ENCODE data around the gene EPN2. TPM values are rescaled to one million over a fixed set of nuclear protein-coding genes. Genes with fewer than 3 reads are reported as not detected.
A peak's percentile ranks its signal among the peaks of the same experiment; 100 is the strongest.

Gene EPN2
- total and polyA plus RNA-seq, 2 experiments from 2014 or later = 34.0 to 149 TPM

DNA sequence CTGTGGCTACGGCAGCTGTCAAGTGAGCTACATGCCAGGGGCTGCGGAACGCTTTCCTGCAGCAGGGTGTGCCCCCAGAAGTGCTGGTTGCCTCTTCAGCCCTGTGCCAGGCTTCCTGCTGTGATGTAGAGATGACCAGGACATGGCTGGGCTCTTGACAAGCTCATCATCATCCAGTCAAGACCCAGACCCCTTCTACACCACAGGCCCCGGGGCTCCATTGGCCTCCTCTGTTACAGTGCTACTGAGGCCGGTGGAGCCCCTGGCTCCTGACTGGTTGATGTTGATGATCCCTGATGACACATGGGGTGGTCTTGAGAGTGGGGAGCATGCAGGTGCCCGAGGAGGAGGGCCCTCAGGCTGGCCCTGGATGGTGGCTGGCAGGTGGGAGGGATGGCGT is 75.2 kb downstream of the EPN2 start:
- H4K20me1 ChIP-seq (replicated peaks; ENCODE audit: insufficient read depth) = no peaks in the 10 kb centered on the region
- Mint-ChIP-seq H3K4me3 (no peak overlapping the region), H3K36me3 (ENCODE audit: low read depth) (peaks cover 38% of the 10 kb centered on the region), H3K27ac (no peak overlapping the region), H3K27me3 (ENCODE audit: insufficient read depth, low read depth, poor library complexity) (peaks cover 9% of the 10 kb centered on the region), H3K4me1 (peaks cover 25% of the 10 kb centered on the region), H3K9me3 (no peaks in the 10 kb centered on the region; the same call in 2 of the 3 replicates)
- DNase-seq (ENCODE audit: low spot score) = no peak
- no peak overlapping the region for H3K4me2 ChIP-seq
- H3K9me2 ChIP-seq (ENCODE audit: insufficient read depth) = no peaks in the 10 kb centered on the region
- 0 out of 2 replicates have a peak, but pooled peaks cover 5% of the 10 kb centered on the region for H3K79me2 ChIP-seq (replicated peaks; ENCODE audit: insufficient read depth)
- H3K27ac ChIP-seq (ENCODE audit: low read depth) = no peak overlapping the region
- H3K4me3 ChIP-seq = no peak overlapping the region
- H3K36me3 ChIP-seq (ENCODE audit: insufficient read depth) = 0 out of 2 replicates have a peak, but pooled peaks cover 3% of the 10 kb centered on the region
- peaks cover 14% of the 10 kb centered on the region for H3K4me1 ChIP-seq (ENCODE audit: insufficient read depth)
- no peak for ATAC-seq
- H3K27me3 ChIP-seq (ENCODE audit: insufficient read depth) = no peaks in the 10 kb centered on the region
- H2AFZ ChIP-seq = no peak overlapping the region
- no peak for TF ChIP-seq ZNF114 (CRISPR knock-in tag; IDR thresholded peaks at IDR 0.05)
- TF ChIP-seq NANOG (IDR thresholded peaks at IDR 0.05; ENCODE audit: borderline replicate concordance) = no peak
- TF ChIP-seq, protein P1, sequence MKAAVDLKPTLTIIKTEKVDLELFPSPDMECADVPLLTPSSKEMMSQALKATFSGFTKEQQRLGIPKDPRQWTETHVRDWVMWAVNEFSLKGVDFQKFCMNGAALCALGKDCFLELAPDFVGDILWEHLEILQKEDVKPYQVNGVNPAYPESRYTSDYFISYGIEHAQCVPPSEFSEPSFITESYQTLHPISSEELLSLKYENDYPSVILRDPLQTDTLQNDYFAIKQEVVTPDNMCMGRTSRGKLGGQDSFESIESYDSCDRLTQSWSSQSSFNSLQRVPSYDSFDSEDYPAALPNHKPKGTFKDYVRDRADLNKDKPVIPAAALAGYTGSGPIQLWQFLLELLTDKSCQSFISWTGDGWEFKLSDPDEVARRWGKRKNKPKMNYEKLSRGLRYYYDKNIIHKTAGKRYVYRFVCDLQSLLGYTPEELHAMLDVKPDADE (IDR thresholded peaks at IDR 0.05) = no peak
- TF ChIP-seq ZNF331 (CRISPR knock-in tag; IDR thresholded peaks at IDR 0.05; ENCODE audit: low read depth) = no peak
- no peak for TF ChIP-seq EZH2phosphoT487 (IDR thresholded peaks at IDR 0.05; ENCODE audit: unreplicated experiment)
- H3F3A ChIP-seq (replicated peaks; ENCODE audit: low read depth) = no peaks in the 10 kb centered on the region

DNA sequence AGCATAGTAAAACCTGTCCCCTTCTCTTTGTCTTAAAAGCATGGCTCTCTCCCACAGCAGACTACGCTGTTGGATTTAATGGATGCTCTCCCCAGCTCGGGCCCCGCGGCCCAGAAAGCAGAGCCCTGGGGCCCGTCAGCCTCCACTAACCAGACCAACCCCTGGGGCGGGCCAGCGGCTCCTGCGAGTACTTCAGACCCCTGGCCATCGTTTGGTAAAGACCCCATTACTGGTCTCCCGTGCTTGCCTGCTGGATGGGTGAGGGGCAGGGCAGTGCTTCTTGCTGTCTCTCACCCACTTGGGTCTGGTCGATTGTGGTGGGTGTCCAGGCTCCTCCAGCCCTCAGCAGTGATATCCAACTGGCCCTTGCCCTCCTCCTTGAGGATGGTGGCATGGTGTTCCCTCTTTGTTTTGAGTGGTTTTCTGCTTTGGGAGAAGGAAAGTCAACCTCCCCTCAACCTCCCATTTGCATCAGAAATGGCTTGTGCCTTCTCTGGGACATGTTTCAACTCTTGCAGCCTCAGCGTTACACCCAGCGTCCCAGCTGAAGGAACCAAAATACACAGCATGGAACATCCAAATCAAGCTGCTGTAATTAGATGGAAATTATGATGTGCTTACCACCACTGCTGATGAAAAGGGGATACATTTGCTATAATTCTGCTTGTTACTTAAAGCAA is 76.0 kb downstream of the EPN2 start:
- DNase-seq (ENCODE audit: low spot score) = no peak
- H3F3A ChIP-seq (replicated peaks; ENCODE audit: low read depth) = 0 out of 2 replicates have a peak, but pooled peaks cover 2% of the 10 kb centered on the region
- Mint-ChIP-seq H3K36me3 (ENCODE audit: low read depth) (peaks cover 38% of the 10 kb centered on the region), H3K4me1 (peaks cover 32% of the 10 kb centered on the region), H3K4me3 (no peak overlapping the region), H3K27ac (0 out of 2 replicates have a peak overlapping the region, but pooled peaks have one; percentile 65), H3K9me3 (no peaks in the 10 kb centered on the region; the same call in 2 of the 3 replicates), H3K27me3 (ENCODE audit: insufficient read depth, low read depth, poor library complexity) (peaks cover 12% of the 10 kb centered on the region)
- H3K79me2 ChIP-seq (replicated peaks; ENCODE audit: insufficient read depth) = 0 out of 2 replicates have a peak, but pooled peaks cover 2% of the 10 kb centered on the region
- H3K9me2 ChIP-seq (ENCODE audit: insufficient read depth) = no peaks in the 10 kb centered on the region
- H3K4me3 ChIP-seq = no peak overlapping the region
- no peaks in the 10 kb centered on the region for H3K27me3 ChIP-seq (ENCODE audit: insufficient read depth)
- ATAC-seq = no peak
- H3K36me3 ChIP-seq (ENCODE audit: insufficient read depth) = 0 out of 2 replicates have a peak, but pooled peaks cover 3% of the 10 kb centered on the region
- H2AFZ ChIP-seq = no peak overlapping the region
- no peak overlapping the region for H3K27ac ChIP-seq (ENCODE audit: low read depth)
- no peaks in the 10 kb centered on the region for H4K20me1 ChIP-seq (replicated peaks; ENCODE audit: insufficient read depth)
- H3K4me1 ChIP-seq (ENCODE audit: insufficient read depth) = peaks cover 20% of the 10 kb centered on the region
- TF ChIP-seq STAT1 (IDR thresholded peaks at IDR 0.05; ENCODE audit: unreplicated experiment) (no peak), EZH2phosphoT487 (IDR thresholded peaks at IDR 0.05; ENCODE audit: unreplicated experiment) (no peak), ZNF331 (CRISPR knock-in tag; IDR thresholded peaks at IDR 0.05; ENCODE audit: low read depth) (no peak), JUNB (IDR thresholded peaks at IDR 0.05; ENCODE audit: unreplicated experiment) (no peak), EZH2 (IDR thresholded peaks at IDR 0.05; ENCODE audit: low read depth, unreplicated experiment) (no peak)
- H3K4me2 ChIP-seq = no peak overlapping the region
